Tibial nerve (tissue), 3 donors: ENCODE results near the gene EFTUD2.

Experiments used
- CTCF ChIP-seq, 5 experiments: fragments of 200-600 bp in 3 of 5; fragments of 450-650 bp in 2 of 5; sonication (generic) in 3 of 5; IDR thresholded peaks; one replicate each; pipeline ENCODE4 v1.5.1; 2016 to 2019; ENCODE audit warnings: antibody characterized with exemption in 5 of 5, mild to moderate bottlenecking in 3 of 5, moderate library complexity in 2 of 5
- POLR2A ChIP-seq, 2 donors: fragments of 450-650 bp; IDR thresholded peaks; one replicate each; pipeline ENCODE4 v1.6.1; 2017; ENCODE audit warnings: antibody characterized with exemption in 2 of 2, mild to moderate bottlenecking in 2 of 2, moderate library complexity in 2 of 2

GRCh38 chr17:44827863-44828262 is 71.4 kb downstream of the EFTUD2 start:
- TF ChIP-seq CTCF (IDR thresholded peaks at IDR 0.05) (no peak), POLR2A (IDR thresholded peaks at IDR 0.05) (no peak)
